Lower leg skin (tissue), 4 donors: Measurements from ENCODE around the gene ABCC4. TPM values are rescaled to one million over a fixed set of nuclear protein-coding genes. Genes with fewer than 3 reads are reported as not detected.

Source experiments
- DNase-seq, 2 donors: peaks; one replicate each; pipeline ENCODE4 v3.0.0-alpha.2; 2019; ENCODE audit warnings: low spot score in 2 of 2
- H3K4me3 ChIP-seq: fragments of 200-600 bp; sonication (generic); 2 replicates; pipeline ENCODE4 v1.5.1; 2017; ENCODE audit warnings: mild to moderate bottlenecking, low read depth; ENCODE audit not compliant: poor library complexity, severe bottlenecking
- CTCF ChIP-seq, 3 donors: fragments of 450-650 bp; IDR thresholded peaks; one replicate each; pipeline ENCODE4 v1.5.1; 2016; ENCODE audit warnings: antibody characterized with exemption in 3 of 3, mild to moderate bottlenecking in 3 of 3, moderate library complexity in 2 of 3
- POLR2A ChIP-seq, 2 donors: fragments of 450-650 bp; IDR thresholded peaks; one replicate each; pipeline ENCODE4 v1.6.1; 2016 to 2017; ENCODE audit warnings: antibody characterized with exemption in 2 of 2, mild to moderate bottlenecking in 1 of 2, moderate library complexity in 1 of 2
- WGBS, 2 donors: methylation state at CpG; one replicate each; pipeline ENCODE4 v1.1.5; 2018; 5-methylcytosine and 5-hydroxymethylcytosine counted together
- intact Hi-C: fragments of 100-400 bp; cut with DNase I; formaldehyde crosslinking; loops from one replicate; pipeline ENCODE4 v1.15.0; 2023; ENCODE audit warnings: low total_unique reads
- total RNA-seq, 4 donors: library from RNA; depleted of rRNA; stranded (reverse); fragments of >200 nt; gene quantifications; one replicate each; pipeline ENCODE4 v1.1.0, GENCODE V29; 2016

ABCC4 gene
- total RNA-seq, 4 donors from 2014 or later = 5.1 to 30.9 (median 11.1) TPM

- H3K4me3 ChIP-seq = no peak overlapping the region
- intact Hi-C loops = no loop called here
- 71% methylated on average over 3 of the region's 3 CpGs for WGBS, 2 donors
- no peak for DNase-seq
- TF ChIP-seq CTCF (IDR thresholded peaks at IDR 0.05) (no peak), POLR2A (IDR thresholded peaks at IDR 0.05) (no peak)
These were observed 66.0 kb downstream of the ABCC4 start for GRCh38 chr13:95235199-95235756.

GRCh38 chr13:95234242-95234641 is 67.0 kb downstream of the ABCC4 start:
- WGBS, 2 donors = 88 to 90% methylated on average over 2 of the region's 2 CpGs
- intact Hi-C loops = no loop called here
- DNase-seq = no peak
- no peak for TF ChIP-seq CTCF (IDR thresholded peaks at IDR 0.05)
- TF ChIP-seq POLR2A (IDR thresholded peaks at IDR 0.05) = no peak
- no peak overlapping the region for H3K4me3 ChIP-seq

GRCh38 chr13:95233026-95233635 is 68.1 kb downstream of the ABCC4 start:
- TF ChIP-seq CTCF (IDR thresholded peaks at IDR 0.05) (no peak), POLR2A (IDR thresholded peaks at IDR 0.05) (no peak)
- 73 to 80% methylated on average over 4 of the region's 4 CpGs for WGBS, 2 donors
- intact Hi-C loops = no loop called here

GRCh38 chr13:95231393-95231792 is 69.9 kb downstream of the ABCC4 start:
- TF ChIP-seq POLR2A (IDR thresholded peaks at IDR 0.05) (no peak), CTCF (IDR thresholded peaks at IDR 0.05) (no peak)
- intact Hi-C loops = no loop called here
- 76 to 80% methylated on average over 9 of the region's 9 CpGs for WGBS, 2 donors
- DNase-seq = peak in 1 of 2 donors; percentile 74
- no peak overlapping the region for H3K4me3 ChIP-seq

More at GRCh38 chr13:95233026-95233635, 68.1 kb downstream of the ABCC4 start:
- DNase-seq = no peak
- H3K4me3 ChIP-seq = no peak overlapping the region

GRCh38 chr13:95229855-95230254 is 71.4 kb downstream of the ABCC4 start:
- DNase-seq = peak in 1 of 2 donors; percentile 4
- WGBS, 2 donors = 62 to 93% methylated on average over 3 of the region's 3 CpGs
- no peak for TF ChIP-seq CTCF (IDR thresholded peaks at IDR 0.05)
- TF ChIP-seq POLR2A (IDR thresholded peaks at IDR 0.05) = no peak
- no peak overlapping the region for H3K4me3 ChIP-seq
- intact Hi-C loops = no loop called here

GRCh38 chr13:95228130-95228529 is 73.1 kb downstream of the ABCC4 start:
- intact Hi-C loops = no loop called here
- WGBS, 2 donors = 67 to 82% methylated on average over 5 of the region's 5 CpGs
- no peak for DNase-seq
- TF ChIP-seq CTCF (IDR thresholded peaks at IDR 0.05) (no peak), POLR2A (IDR thresholded peaks at IDR 0.05) (no peak)
- no peak overlapping the region for H3K4me3 ChIP-seq
